HG03521 (cell line): ENCODE data around the gene OCA2.
"Not testable (repeated sequence)": the region's sequence is repeated elsewhere in the genome, so short reads cannot be mapped to it uniquely, and the experiment has no call there.

Experiments used
- ATAC-seq: cut with Tn5 transposase; IDR thresholded peaks from one replicate; pipeline ENCODE4 v1.9.1; 2021; ENCODE audit warnings: mild to moderate bottlenecking, moderate library complexity; ENCODE audit not compliant: unreplicated experiment

OCA2 gene

DNA sequence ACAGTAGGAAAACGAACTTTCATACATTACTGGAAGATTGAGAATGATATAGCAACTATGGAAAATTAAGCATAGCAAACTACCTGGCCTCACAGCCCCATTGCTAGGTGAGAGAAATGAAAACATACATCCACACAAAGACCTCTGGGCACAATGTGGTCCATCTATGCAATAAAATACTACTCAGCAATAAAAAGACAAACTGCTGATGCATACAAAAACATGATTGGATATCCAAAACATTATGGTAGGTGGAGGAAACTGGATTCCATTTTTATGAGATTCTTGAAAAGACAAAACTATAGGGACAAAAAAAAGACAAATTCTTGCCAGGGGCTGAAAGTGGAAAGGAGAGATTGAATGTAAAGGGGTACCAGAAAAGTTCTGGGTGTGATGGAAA, 308.8 kb downstream of the OCA2 start:
- ATAC-seq = no peak

GRCh38 chr15:27787931-27788330, 311.2 kb downstream of the OCA2 start:
- no peak for ATAC-seq

- no peak for ATAC-seq
Observed at GRCh38 chr15:27784107-27784506, 315.0 kb downstream of the OCA2 start.

- ATAC-seq = no peak
Observed at GRCh38 chr15:27783678-27784077, 315.4 kb downstream of the OCA2 start.

GRCh38 chr15:27782125-27782524, 317.0 kb downstream of the OCA2 start:
- ATAC-seq = no peak

- ATAC-seq = no peak
Observed at GRCh38 chr15:27776501-27776900, 322.6 kb downstream of the OCA2 start.

- no peak for ATAC-seq
Observed at GRCh38 chr15:27774638-27775037, 324.5 kb downstream of the OCA2 start.

- no peak for ATAC-seq
Observed at GRCh38 chr15:27774191-27774590, 324.9 kb downstream of the OCA2 start.

DNA sequence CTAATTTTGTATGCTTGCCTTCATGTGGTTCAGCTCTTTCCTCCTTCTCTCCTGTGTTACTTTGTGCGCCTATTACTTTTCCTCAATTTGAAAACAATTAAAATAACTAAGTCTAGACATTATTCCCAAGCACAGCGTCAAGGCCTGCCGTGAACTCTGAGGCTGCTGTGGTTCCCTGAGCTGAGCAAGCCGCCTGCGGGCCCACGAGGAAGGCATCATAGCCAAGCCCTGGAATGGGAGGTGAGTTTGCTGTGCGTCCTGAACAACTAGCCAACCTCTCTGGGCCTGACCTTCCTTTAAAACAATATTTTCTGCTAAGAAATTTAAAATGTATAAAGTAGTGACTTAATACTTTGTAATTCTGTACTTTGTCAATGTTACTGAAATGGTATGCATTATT, 327.2 kb downstream of the OCA2 start:
- no peak for ATAC-seq

DNA sequence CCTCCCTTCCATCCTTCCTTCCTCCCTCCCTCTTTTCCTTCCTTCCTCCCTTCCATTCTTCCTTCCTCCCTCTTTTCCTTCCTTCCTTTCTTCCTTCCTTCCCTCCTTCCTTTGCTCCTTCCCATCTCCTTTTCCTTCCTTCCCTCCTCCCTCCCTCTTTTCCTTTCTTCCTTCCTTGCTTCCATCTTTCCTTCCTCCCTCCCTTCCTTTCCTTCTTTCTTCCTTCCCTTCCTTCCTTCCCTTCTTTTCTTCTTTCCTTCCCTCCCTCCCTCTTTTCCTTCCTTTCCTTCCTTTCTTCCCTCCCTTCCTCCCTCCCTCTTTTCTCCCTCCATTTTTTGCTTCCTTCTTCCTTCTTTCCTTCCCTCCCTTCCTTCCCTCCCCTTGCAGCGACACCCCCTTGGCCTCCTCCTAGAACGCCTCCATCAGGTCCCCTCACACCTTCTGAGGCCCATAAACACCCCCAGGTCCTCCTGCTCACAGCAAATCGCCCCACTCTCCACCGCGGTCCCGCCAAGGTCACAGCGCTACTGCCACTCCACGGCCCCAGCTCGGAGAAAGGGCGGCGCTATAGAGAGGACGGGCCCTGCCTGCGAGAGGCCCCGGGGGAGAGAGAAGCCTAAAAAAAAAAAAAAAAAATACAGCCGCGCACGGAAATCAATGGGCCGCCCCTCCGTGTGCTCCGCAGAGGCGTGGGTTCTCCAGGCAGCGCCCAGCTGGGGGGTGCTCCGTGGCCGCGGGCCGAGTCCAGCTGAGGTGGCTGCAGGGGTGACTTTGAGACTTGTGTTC, 328.2 kb downstream of the OCA2 start:
- no peak for ATAC-seq

DNA sequence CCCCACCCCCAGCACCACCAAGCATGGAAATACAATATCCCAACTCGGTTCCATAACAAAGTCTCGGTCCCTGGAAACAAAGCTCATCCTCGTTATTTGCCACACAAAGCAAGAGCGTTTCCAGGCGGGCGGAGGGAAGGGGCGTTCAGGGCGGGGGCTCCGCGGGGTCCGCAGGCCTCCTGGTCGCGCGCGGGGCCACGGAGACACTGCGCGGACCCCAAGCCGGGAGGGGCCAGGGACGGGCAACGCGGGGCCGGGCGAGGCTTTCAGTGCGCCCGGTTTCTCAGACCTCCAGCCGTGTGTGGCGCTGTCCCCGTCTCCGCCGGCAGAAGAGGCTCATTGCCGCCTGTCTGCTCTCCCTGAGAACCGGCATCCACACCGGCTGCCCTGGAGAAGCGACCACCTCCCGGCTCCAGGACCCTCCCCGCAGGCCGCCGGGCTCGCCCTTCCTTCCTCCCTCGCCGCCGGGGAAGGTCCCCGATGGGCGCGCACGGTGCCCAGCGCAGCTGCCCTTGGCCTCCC, 329.0 kb downstream of the OCA2 start:
- no peak for ATAC-seq

DNA sequence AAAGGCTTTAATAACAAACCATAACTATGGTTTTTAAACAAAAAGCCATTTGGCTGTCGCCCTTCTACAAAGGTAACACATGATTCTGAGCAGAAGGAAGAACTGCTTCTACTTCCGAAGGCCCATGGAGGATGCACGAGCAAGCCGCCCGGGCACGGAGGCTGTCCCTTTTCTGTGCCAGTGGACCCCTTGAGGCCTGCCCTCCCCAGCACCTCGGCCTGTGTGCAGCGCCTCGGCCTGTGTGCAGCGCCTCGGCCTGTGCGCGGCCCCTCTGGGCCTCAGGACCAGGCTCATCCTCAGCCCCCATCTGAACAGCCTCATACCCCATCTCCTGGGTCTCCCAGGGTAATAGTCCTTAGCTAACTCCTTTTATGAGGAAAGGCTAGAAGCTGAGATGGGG, 329.5 kb downstream of the OCA2 start:
- no peak for ATAC-seq

DNA sequence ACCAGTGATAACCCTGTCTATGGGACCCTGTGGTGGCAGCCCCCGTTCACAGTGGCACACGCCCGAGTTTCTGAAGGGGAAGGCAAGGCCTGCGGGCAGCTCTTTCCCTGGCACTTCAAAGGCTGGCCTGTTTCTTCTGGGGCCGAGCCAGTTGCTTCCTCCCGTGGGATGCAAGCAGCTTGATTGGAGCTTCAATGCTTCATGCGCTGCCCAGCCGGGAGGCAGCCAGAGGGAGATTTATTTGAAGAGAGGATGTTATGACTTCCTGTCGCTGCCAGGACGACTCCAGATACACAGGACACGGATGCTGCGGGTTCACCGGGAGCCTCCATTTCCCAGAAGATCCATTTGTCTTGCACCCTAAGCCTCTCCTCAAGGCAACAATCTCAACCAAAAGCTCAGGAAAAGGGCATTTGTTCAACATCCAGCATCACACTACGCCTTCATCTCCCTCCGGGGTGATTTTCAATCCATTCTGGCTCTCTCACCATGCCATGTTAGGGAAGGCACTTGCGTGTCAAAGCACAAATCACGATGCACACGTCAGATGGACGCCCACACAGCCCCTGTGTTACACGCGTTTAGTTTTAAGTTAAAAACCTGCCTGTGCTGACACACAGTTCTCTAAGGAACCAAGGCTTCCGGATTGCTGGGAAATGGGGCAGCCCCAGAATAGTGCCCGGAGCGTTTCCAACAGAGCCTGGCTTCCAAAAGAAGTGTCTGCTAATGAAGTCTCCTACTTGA, 330.2 kb downstream of the OCA2 start:
- ATAC-seq = no peak

GRCh38 chr15:27767918-27768640, 331.0 kb downstream of the OCA2 start:
- no peak for ATAC-seq

- not testable (repeated sequence) for ATAC-seq
Observed at GRCh38 chr15:27767430-27767829, 331.7 kb downstream of the OCA2 start.

DNA sequence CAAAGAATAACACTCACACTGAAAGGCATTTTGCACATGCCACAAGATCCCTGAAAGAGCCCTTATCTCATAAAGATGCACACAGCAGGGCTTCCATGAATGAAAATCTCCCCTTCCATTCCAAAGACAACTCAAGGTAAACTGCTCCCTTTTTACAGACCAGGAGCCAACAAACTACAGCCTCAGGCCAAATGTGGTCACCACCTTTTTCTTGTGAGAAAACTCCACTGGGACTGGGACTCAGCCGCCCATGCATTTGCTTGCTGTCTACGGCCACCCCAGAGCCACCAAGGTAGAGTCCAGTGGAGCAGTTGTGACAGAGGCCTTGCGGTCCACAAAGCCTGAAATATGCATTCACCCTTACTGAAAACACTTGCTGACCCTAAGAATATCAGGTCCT, 334.8 kb downstream of the OCA2 start:
- ATAC-seq = no peak

- no peak for ATAC-seq
Observed at GRCh38 chr15:27763514-27763913, 335.6 kb downstream of the OCA2 start.

GRCh38 chr15:27762471-27762870, 336.6 kb downstream of the OCA2 start:
- no peak for ATAC-seq

DNA sequence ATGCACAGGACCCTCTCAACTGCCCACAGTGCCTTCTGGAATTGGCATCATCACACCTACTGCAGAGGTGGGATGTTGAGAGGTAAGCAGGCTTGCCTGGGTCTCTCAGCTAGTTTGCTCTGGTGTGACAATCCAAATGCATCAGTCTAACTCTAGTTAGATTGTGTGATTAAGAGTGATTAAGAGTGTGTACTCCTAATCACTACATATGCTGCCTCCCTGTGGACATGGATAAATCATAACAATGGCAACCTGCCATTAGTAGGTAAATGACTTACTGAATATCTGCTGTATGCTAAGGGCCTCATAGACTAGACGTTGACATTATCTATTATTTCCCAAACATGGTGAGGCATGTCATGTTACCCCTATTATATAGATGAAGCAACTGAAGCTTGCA, 342.1 kb downstream of the OCA2 start:
- no peak for ATAC-seq

DNA sequence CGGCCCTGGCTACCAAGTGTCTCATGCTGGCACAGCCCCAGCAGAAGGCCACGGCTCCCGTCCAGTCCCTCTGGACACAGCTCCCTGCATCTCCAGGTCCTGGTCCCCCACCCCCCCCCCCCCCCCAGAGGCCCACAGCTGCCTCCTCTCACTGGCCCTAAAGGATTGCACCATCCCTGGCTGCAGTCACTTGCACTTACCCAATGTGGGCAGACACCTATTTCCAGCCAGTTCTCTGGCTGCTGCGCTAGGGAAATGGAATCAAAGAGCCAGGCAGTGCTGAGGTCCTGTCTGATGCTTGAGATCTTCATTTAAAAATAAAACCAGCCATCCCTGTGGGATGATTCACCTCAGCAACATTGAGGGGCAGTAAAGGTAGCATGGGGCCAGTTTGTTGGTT, 346.4 kb downstream of the OCA2 start:
- no peak for ATAC-seq

DNA sequence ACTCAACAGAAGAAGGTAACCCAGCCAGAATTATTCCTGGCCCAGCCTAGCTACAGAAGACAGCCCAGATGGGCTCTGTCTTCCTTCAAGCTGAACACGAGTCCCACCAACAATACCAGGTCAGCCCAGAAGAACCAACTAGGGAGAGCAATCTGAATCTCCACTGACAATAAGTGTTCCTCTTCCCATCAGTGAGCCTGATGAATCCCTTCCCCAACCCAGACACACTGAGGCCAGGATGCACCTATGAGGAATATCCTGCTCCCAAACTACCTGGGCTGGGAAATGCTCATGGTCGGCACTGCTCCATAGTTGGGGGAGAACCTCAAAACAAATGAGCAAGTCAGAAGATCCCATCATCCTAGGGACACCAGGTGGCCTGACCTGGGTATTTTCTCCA, 351.1 kb downstream of the OCA2 start:
- ATAC-seq = no peak
